ENCODE results near the gene GFOD1. TPM values are rescaled to one million over a fixed set of nuclear protein-coding genes. Genes with fewer than 3 reads are reported as not detected.

Gene GFOD1
- total and polyA plus RNA-seq, 10 of the 15 experiments (the other 5 are each of a cell fraction or from before 2014, with no cell fraction given), result 6.5 to 41.4 (median 16.0) TPM

DNA sequence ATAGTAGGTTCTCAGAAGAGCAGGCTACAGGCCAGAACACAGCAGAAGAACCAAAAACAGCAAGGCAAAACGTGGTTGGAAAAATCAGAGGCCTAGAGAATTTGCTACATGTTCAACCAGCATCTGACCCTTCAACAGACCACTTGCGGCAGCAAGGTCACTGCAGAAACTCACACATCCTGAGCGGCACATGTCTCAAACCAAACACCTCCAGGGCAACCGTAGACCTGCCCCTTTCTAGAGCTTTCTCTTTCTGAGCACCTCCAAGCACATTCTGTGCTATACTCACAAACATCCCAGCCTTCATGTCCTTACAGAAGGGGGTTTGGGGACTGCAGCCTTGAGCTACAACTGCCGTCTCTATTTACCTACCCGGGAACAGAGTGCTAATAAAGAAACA, 52.6 kb downstream of the GFOD1 start:
- intact Hi-C loops (cut with micrococcal nuclease; ENCODE audit: unreplicated experiment), result no loop called here

More for the DNA sequence above, 52.6 kb downstream of the GFOD1 start:
- 95% methylated on average over 6 of the region's 6 CpGs for WGBS (ENCODE audit: insufficient coverage, insufficient replicate concordance, low lambda C conversion rate, missing lambda C conversion rate)
- Histone ChIP-seq H3K4me1 (ENCODE audit: control insufficient read depth, insufficient read depth, low read length) (peaks cover 52% of the 10 kb centered on the region), H2AFZ (ENCODE audit: control insufficient read depth, low read depth, low read length) (no peak overlapping the region), H3K79me2 (ENCODE audit: control insufficient read depth, insufficient read depth, low read length) (peaks cover 86% of the 10 kb centered on the region), H3K9ac (ENCODE audit: control insufficient read depth, insufficient read depth, low read length) (no peak overlapping the region), H4K20me1 (ENCODE audit: control insufficient read depth, insufficient read depth) (no peaks in the 10 kb centered on the region), H3K27ac (ENCODE audit: control insufficient read depth, insufficient read depth) (peak overlapping the region; percentile 99; the same call in 1 of the 2 replicates), H3K4me3 (no peak overlapping the region), H3K9me3 (replicated peaks; ENCODE audit: control insufficient read depth, insufficient read depth, low read length) (peaks cover 11% of the 10 kb centered on the region), H3K36me3 (ENCODE audit: control insufficient read depth in 2 of 2, insufficient read depth in 2 of 2, low read length in 1 of 2) (peaks cover 0 to 2% of the 10 kb centered on the region in 2 experiments; a peak in 2 of 4 replicates), H3K4me2 (ENCODE audit: control insufficient read depth, insufficient read depth) (no peak overlapping the region), H3K27me3 (replicated peaks in 1 of 2; ENCODE audit: control insufficient read depth in 2 of 2, insufficient read depth in 2 of 2, low read length in 1 of 2) (no peaks in the 10 kb centered on the region)
- no TSS peak for BruUV-seq (replicated peaks)
- DNase-seq (ENCODE audit: low read depth, low spot score) (no peak), ATAC-seq (no peak), FAIRE-seq (no peak)
- ChIA-PET CTCF (interaction anchor here (1.0 to 2.2 kb wide), 5 partner anchors 10 to 97 kb away, joined by 3 to 7 read pairs (median 3); no protein-coding TSS in a partner anchor), RAD21 (ENCODE audit: unreplicated experiment) (interaction anchor here (1.3 to 2.3 kb wide), 3 partner anchors 9 to 78 kb away, joined by 4 to 11 read pairs (median 4); no protein-coding TSS in a partner anchor), SMC1A (ENCODE audit: uncharacterized antibody, unreplicated experiment) (interaction anchor here (0.9 to 3.2 kb wide), 10 partner anchors 9 to 104 kb away, joined by 3 to 24 read pairs (median 6); no protein-coding TSS in a partner anchor), POLR2A (interaction anchor here (0.5 to 2.2 kb wide), 3 partner anchors 18 to 51 kb away, joined by 3 to 6 read pairs (median 5); no protein-coding TSS in a partner anchor)
- in situ Hi-C loops (cut with MboI), result no loop called here
- TF ChIP-seq ATF7 (IDR thresholded peaks at IDR 0.05; ENCODE audit: low read depth) (no peak), ZNF622 (IDR thresholded peaks at IDR 0.05) (no peak), HDAC2 (IDR thresholded peaks at IDR 0.05) (no peak), GABPA (IDR thresholded peaks at IDR 0.05; ENCODE audit: low read depth) (no peak), IKZF2 (IDR thresholded peaks at IDR 0.05) (no peak), ELK1 (IDR thresholded peaks at IDR 0.05; ENCODE audit: low read depth, low read length) (no peak), PML (IDR thresholded peaks at IDR 0.05; ENCODE audit: low read length) (no peak), MEF2A (IDR thresholded peaks at IDR 0.05; ENCODE audit: insufficient read depth, low read depth, low read length) (no peak)

All from GM12878 (cell line).